Measurements from ENCODE around the gene GOLGA6L7.
"Not testable (repeated sequence)": the region's sequence is repeated elsewhere in the genome, so short reads cannot be mapped to it uniquely, and the experiment has no call there.

GOLGA6L7 gene

GRCh38 chr15:28861589-28862293 lies 13.3 kb upstream of the GOLGA6L7 start:
- not testable (repeated sequence) for H3K27ac ChIP-seq (ENCODE audit: low read length); H3K9me3 ChIP-seq (ENCODE audit: control insufficient read depth in 1 of 2, low read length in 2 of 2); H3K4me3 ChIP-seq (ENCODE audit: low read depth in 1 of 2, low read length in 2 of 2); H3K27me3 ChIP-seq (ENCODE audit: low read depth, low read length); H3K4me1 ChIP-seq (ENCODE audit: control insufficient read depth in 1 of 2, insufficient read depth in 2 of 2, low read length in 2 of 2); H3K36me3 ChIP-seq (ENCODE audit: control insufficient read depth in 1 of 2, insufficient read depth in 2 of 2, low read length in 2 of 2)

- Histone ChIP-seq H3K9me3 (ENCODE audit: control insufficient read depth in 1 of 2, low read length in 2 of 2) (no peaks in the 10 kb centered on the region), H3K27me3 (ENCODE audit: low read depth, low read length) (no peaks in the 10 kb centered on the region), H3K4me1 (ENCODE audit: control insufficient read depth in 1 of 2, insufficient read depth in 2 of 2, low read length in 2 of 2) (no peaks in the 10 kb centered on the region), H3K27ac (ENCODE audit: low read length) (no peak overlapping the region), H3K4me3 (ENCODE audit: low read depth in 1 of 2, low read length in 2 of 2) (no peak overlapping the region), H3K36me3 (ENCODE audit: control insufficient read depth in 1 of 2, insufficient read depth in 2 of 2, low read length in 2 of 2) (no peaks in the 10 kb centered on the region)
These were observed 12.6 kb upstream of the GOLGA6L7 start for GRCh38 chr15:28861031-28861534.

GRCh38 chr15:28854578-28854977 lies 6.1 kb upstream of the GOLGA6L7 start:
- not testable (repeated sequence) for H3K9me3 ChIP-seq (ENCODE audit: control insufficient read depth in 1 of 2, low read length in 2 of 2); H3K27ac ChIP-seq (ENCODE audit: low read length); H3K36me3 ChIP-seq (ENCODE audit: control insufficient read depth in 1 of 2, insufficient read depth in 2 of 2, low read length in 2 of 2); H3K27me3 ChIP-seq (ENCODE audit: low read depth, low read length); H3K4me3 ChIP-seq (ENCODE audit: low read depth in 1 of 2, low read length in 2 of 2); H3K4me1 ChIP-seq (ENCODE audit: control insufficient read depth in 1 of 2, insufficient read depth in 2 of 2, low read length in 2 of 2)

- H3K4me1 ChIP-seq (ENCODE audit: control insufficient read depth in 1 of 2, insufficient read depth in 2 of 2, low read length in 2 of 2); H3K9me3 ChIP-seq (ENCODE audit: control insufficient read depth in 1 of 2, low read length in 2 of 2); H3K36me3 ChIP-seq (ENCODE audit: control insufficient read depth in 1 of 2, insufficient read depth in 2 of 2, low read length in 2 of 2); H3K4me3 ChIP-seq (ENCODE audit: low read depth in 1 of 2, low read length in 2 of 2); H3K27ac ChIP-seq (ENCODE audit: low read length); H3K27me3 ChIP-seq (ENCODE audit: low read depth, low read length): not testable (repeated sequence)
These were observed 5.2 kb upstream of the GOLGA6L7 start for GRCh38 chr15:28853654-28854053.

- H3K4me3 ChIP-seq (ENCODE audit: low read depth in 1 of 2, low read length in 2 of 2); H3K4me1 ChIP-seq (ENCODE audit: control insufficient read depth in 1 of 2, insufficient read depth in 2 of 2, low read length in 2 of 2); H3K27ac ChIP-seq (ENCODE audit: low read length); H3K9me3 ChIP-seq (ENCODE audit: control insufficient read depth in 1 of 2, low read length in 2 of 2); H3K27me3 ChIP-seq (ENCODE audit: low read depth, low read length); H3K36me3 ChIP-seq (ENCODE audit: control insufficient read depth in 1 of 2, insufficient read depth in 2 of 2, low read length in 2 of 2): not testable (repeated sequence)
These were observed 1.3 kb upstream of the GOLGA6L7 start for GRCh38 chr15:28849766-28850165.

- H3K4me1 ChIP-seq (ENCODE audit: control insufficient read depth in 1 of 2, insufficient read depth in 2 of 2, low read length in 2 of 2); H3K9me3 ChIP-seq (ENCODE audit: control insufficient read depth in 1 of 2, low read length in 2 of 2); H3K27ac ChIP-seq (ENCODE audit: low read length); H3K27me3 ChIP-seq (ENCODE audit: low read depth, low read length); H3K4me3 ChIP-seq (ENCODE audit: low read depth in 1 of 2, low read length in 2 of 2); H3K36me3 ChIP-seq (ENCODE audit: control insufficient read depth in 1 of 2, insufficient read depth in 2 of 2, low read length in 2 of 2): not testable (repeated sequence)
These were observed 827 bp upstream of the GOLGA6L7 start for GRCh38 chr15:28849271-28849670.

GRCh38 chr15:28847959-28848358 lies 485 bp downstream of the GOLGA6L7 start:
- H3K9me3 ChIP-seq (ENCODE audit: control insufficient read depth in 1 of 2, low read length in 2 of 2); H3K4me3 ChIP-seq (ENCODE audit: low read depth in 1 of 2, low read length in 2 of 2); H3K36me3 ChIP-seq (ENCODE audit: control insufficient read depth in 1 of 2, insufficient read depth in 2 of 2, low read length in 2 of 2); H3K27me3 ChIP-seq (ENCODE audit: low read depth, low read length); H3K4me1 ChIP-seq (ENCODE audit: control insufficient read depth in 1 of 2, insufficient read depth in 2 of 2, low read length in 2 of 2); H3K27ac ChIP-seq (ENCODE audit: low read length): not testable (repeated sequence)

- H3K36me3 ChIP-seq (ENCODE audit: control insufficient read depth in 1 of 2, insufficient read depth in 2 of 2, low read length in 2 of 2); H3K9me3 ChIP-seq (ENCODE audit: control insufficient read depth in 1 of 2, low read length in 2 of 2); H3K4me3 ChIP-seq (ENCODE audit: low read depth in 1 of 2, low read length in 2 of 2); H3K27me3 ChIP-seq (ENCODE audit: low read depth, low read length); H3K27ac ChIP-seq (ENCODE audit: low read length); H3K4me1 ChIP-seq (ENCODE audit: control insufficient read depth in 1 of 2, insufficient read depth in 2 of 2, low read length in 2 of 2): not testable (repeated sequence)
These were observed 1.2 kb downstream of the GOLGA6L7 start for GRCh38 chr15:28847247-28847646.

- not testable (repeated sequence) for H3K27ac ChIP-seq (ENCODE audit: low read length); H3K27me3 ChIP-seq (ENCODE audit: low read depth, low read length); H3K36me3 ChIP-seq (ENCODE audit: control insufficient read depth in 1 of 2, insufficient read depth in 2 of 2, low read length in 2 of 2); H3K4me3 ChIP-seq (ENCODE audit: low read depth in 1 of 2, low read length in 2 of 2); H3K9me3 ChIP-seq (ENCODE audit: control insufficient read depth in 1 of 2, low read length in 2 of 2); H3K4me1 ChIP-seq (ENCODE audit: control insufficient read depth in 1 of 2, insufficient read depth in 2 of 2, low read length in 2 of 2)
These were observed 4.3 kb downstream of the GOLGA6L7 start for GRCh38 chr15:28844147-28844546.

GRCh38 chr15:28843520-28843919 lies 4.9 kb downstream of the GOLGA6L7 start:
- not testable (repeated sequence) for H3K9me3 ChIP-seq (ENCODE audit: control insufficient read depth in 1 of 2, low read length in 2 of 2); H3K27ac ChIP-seq (ENCODE audit: low read length); H3K4me3 ChIP-seq (ENCODE audit: low read depth in 1 of 2, low read length in 2 of 2); H3K36me3 ChIP-seq (ENCODE audit: control insufficient read depth in 1 of 2, insufficient read depth in 2 of 2, low read length in 2 of 2); H3K4me1 ChIP-seq (ENCODE audit: control insufficient read depth in 1 of 2, insufficient read depth in 2 of 2, low read length in 2 of 2); H3K27me3 ChIP-seq (ENCODE audit: low read depth, low read length)

- not testable (repeated sequence) for H3K36me3 ChIP-seq (ENCODE audit: control insufficient read depth in 1 of 2, insufficient read depth in 2 of 2, low read length in 2 of 2); H3K27ac ChIP-seq (ENCODE audit: low read length); H3K27me3 ChIP-seq (ENCODE audit: low read depth, low read length); H3K9me3 ChIP-seq (ENCODE audit: control insufficient read depth in 1 of 2, low read length in 2 of 2); H3K4me3 ChIP-seq (ENCODE audit: low read depth in 1 of 2, low read length in 2 of 2); H3K4me1 ChIP-seq (ENCODE audit: control insufficient read depth in 1 of 2, insufficient read depth in 2 of 2, low read length in 2 of 2)
These were observed 6.2 kb downstream of the GOLGA6L7 start for GRCh38 chr15:28842210-28842609.

GRCh38 chr15:28840285-28840684 lies 8.2 kb downstream of the GOLGA6L7 start:
- not testable (repeated sequence) for H3K4me3 ChIP-seq (ENCODE audit: low read depth in 1 of 2, low read length in 2 of 2); H3K36me3 ChIP-seq (ENCODE audit: control insufficient read depth in 1 of 2, insufficient read depth in 2 of 2, low read length in 2 of 2); H3K27me3 ChIP-seq (ENCODE audit: low read depth, low read length); H3K27ac ChIP-seq (ENCODE audit: low read length); H3K9me3 ChIP-seq (ENCODE audit: control insufficient read depth in 1 of 2, low read length in 2 of 2); H3K4me1 ChIP-seq (ENCODE audit: control insufficient read depth in 1 of 2, insufficient read depth in 2 of 2, low read length in 2 of 2)
